T-helper 1 cell treated with Interleukin-12 subunit alpha and Interleukin-12 subunit beta and Interleukin-4 antibody, amounts not matched to agents 30 μg/mL and 1 μg/mL, for 36 hours (primary cell): ENCODE results near the gene GRM3.

ENCODE experiments used
- H3K27ac Mint-ChIP-seq: one replicate; pipeline ENCODE4 v1.8.0; 2021; ENCODE audit warnings: mild to moderate bottlenecking, mixed read lengths
- H3K27me3 Mint-ChIP-seq: one replicate; pipeline ENCODE4 v1.8.0; 2021; ENCODE audit warnings: low read depth, mixed read lengths
- H3K36me3 Mint-ChIP-seq: one replicate; pipeline ENCODE4 v1.8.0; 2021; ENCODE audit warnings: low read depth, mixed read lengths
- H3K4me1 Mint-ChIP-seq: one replicate; pipeline ENCODE4 v1.8.0; 2021; ENCODE audit warnings: low read depth, mixed read lengths
- H3K4me3 Mint-ChIP-seq: one replicate; pipeline ENCODE4 v1.8.0; 2021; ENCODE audit warnings: mild to moderate bottlenecking, moderate library complexity, mixed read lengths
- H3K9me3 Mint-ChIP-seq: one replicate; pipeline ENCODE4 v1.8.0; 2021; ENCODE audit warnings: mixed read lengths

GRM3 gene

DNA sequence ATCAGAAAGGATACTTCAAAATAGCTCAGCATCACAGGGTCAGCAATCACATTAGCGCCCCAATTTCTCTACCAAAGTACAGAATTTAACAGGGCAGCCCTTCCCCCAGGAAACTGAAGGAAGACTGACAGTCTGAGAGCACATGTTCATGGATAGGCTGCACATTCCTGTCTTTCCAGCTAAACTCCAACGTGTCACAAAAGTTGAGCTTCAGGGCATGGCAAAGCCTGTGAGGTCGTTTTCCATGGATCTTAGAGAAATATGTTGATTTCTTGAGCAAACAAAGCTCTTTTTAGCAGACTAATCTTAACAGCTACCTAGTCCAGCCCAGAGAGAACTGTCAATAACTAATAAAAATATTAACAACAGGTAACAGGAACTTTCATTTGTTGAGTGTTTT lies 207.9 kb downstream of the GRM3 start:
- Mint-ChIP-seq H3K27me3 (no peaks in the 10 kb centered on the region), H3K4me1 (no peaks in the 10 kb centered on the region), H3K36me3 (no peaks in the 10 kb centered on the region), H3K27ac (no peak overlapping the region), H3K9me3 (no peaks in the 10 kb centered on the region), H3K4me3 (no peak overlapping the region)

DNA sequence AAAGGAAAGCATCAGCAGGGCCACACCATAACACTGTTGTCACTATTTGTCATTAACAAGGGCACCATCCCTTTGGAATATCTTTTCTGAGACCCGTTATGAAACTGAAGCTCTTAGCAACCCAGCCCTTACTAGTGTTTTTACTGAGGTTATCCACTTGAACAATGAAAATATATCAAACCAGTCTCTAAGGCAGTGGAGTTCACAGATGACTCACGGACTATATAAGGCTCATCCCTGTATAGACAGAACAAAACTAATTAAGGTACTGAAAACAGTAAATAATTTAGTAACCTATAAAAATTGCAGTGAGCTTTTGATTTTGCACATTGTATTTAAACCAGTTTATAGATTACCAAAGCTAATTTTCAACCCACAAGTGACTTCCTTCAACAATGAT lies 219.7 kb downstream of the GRM3 start:
- Mint-ChIP-seq H3K9me3 (no peaks in the 10 kb centered on the region), H3K4me3 (no peak overlapping the region), H3K4me1 (no peaks in the 10 kb centered on the region), H3K27ac (no peak overlapping the region), H3K36me3 (no peaks in the 10 kb centered on the region), H3K27me3 (no peaks in the 10 kb centered on the region)

DNA sequence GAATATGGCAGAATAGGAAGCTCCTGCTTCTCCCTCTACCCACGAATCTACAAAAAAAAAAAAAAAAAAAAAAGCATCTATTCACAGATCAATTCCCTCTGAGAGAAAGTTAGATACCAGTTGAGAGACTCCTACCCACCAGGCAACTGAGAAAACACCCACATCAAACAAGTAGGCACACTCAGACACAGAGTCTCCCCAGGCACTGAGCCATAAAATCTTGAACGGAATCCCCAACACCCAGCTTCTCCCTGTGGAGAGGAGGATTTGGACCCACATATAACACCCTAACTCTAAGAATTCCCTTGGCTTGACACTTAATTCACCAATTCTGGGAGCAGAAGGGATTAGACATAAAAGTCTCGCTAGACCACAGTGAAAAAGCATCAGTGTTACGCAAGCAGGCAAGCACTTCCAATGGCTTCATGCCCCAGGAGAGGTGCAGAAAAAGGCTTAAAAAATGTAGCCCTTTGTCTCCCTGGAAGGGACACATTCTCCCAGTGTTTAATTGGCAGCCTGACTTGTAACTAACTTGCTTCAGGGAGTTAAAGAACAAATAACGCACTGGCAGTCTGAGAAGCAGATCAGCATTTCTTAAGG lies 223.6 kb downstream of the GRM3 start:
- H3K27me3 Mint-ChIP-seq, result no peaks in the 10 kb centered on the region
- no peaks in the 10 kb centered on the region for H3K9me3 Mint-ChIP-seq
- H3K4me3 Mint-ChIP-seq, result no peak overlapping the region
- H3K27ac Mint-ChIP-seq, result no peak overlapping the region
- H3K36me3 Mint-ChIP-seq, result no peaks in the 10 kb centered on the region
- H3K4me1 Mint-ChIP-seq, result no peaks in the 10 kb centered on the region

DNA sequence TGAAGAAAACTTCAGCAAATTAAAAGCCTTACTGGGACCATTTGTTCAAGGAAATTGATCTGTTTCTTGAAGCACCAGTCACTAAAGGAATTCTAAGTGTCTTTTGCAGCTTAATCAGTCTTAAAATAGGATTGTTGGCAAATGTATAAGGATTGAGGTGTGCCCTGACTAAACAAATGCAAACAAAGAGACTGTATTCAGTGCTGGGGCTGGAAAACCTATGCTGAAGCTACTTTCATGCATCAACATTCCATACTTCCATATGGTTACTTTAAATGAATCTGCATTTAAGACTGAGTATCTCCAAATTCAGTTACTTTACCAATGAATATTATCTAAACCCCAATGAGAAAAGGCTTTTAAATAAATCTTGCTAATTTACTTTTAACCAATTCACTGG lies 232.4 kb downstream of the GRM3 start:
- no peaks in the 10 kb centered on the region for H3K4me1 Mint-ChIP-seq
- no peak overlapping the region for H3K27ac Mint-ChIP-seq
- H3K9me3 Mint-ChIP-seq, result no peaks in the 10 kb centered on the region
- no peak overlapping the region for H3K4me3 Mint-ChIP-seq
- H3K36me3 Mint-ChIP-seq, result no peaks in the 10 kb centered on the region
- H3K27me3 Mint-ChIP-seq, result no peaks in the 10 kb centered on the region

DNA sequence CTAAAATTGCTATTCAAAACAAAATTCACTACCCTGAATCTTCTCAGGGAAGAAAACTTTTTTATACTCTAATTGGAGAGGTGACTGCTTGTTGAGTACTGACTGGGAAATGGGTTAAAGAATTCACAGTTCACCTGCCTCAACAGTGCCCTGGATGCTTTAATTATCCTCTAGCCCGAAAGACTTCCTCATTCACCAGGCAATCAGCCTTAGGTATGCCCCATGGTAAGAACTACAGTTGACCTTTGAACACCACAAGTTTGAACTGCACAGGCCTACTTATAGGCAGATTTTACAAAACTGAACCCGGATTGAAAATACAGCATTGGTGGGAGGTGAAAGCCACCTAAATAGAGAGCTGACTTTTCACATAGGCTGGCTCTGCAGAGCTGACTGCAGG lies 240.4 kb downstream of the GRM3 start:
- no peaks in the 10 kb centered on the region for H3K4me1 Mint-ChIP-seq
- no peaks in the 10 kb centered on the region for H3K27me3 Mint-ChIP-seq
- H3K27ac Mint-ChIP-seq, result no peak overlapping the region
- no peak overlapping the region for H3K4me3 Mint-ChIP-seq
- H3K36me3 Mint-ChIP-seq, result no peaks in the 10 kb centered on the region
- peaks cover 3% of the 10 kb centered on the region for H3K9me3 Mint-ChIP-seq

DNA sequence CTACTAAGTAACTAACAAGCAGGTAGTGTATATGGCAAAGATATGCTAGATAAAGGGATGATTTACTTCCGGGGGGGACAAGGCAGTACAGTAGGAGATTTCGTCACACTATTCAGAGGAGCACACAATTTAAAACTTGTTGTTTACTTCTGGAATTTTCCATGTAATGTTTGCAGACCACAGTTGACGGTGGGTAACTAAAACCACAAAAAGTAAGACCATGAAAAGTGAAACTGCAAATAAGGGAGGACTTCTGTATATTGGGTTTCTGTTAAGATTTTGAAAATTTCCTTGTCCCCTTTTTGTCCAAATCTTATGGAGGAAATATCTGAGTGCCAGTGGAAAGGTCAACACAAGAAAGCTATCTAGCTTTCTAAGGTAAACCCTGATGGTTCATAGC lies 245.8 kb downstream of the GRM3 start:
- no peaks in the 10 kb centered on the region for H3K36me3 Mint-ChIP-seq
- H3K4me1 Mint-ChIP-seq, result no peaks in the 10 kb centered on the region
- no peak overlapping the region for H3K4me3 Mint-ChIP-seq
- no peak overlapping the region for H3K27ac Mint-ChIP-seq
- H3K27me3 Mint-ChIP-seq, result no peaks in the 10 kb centered on the region
- peaks cover 3% of the 10 kb centered on the region for H3K9me3 Mint-ChIP-seq

DNA sequence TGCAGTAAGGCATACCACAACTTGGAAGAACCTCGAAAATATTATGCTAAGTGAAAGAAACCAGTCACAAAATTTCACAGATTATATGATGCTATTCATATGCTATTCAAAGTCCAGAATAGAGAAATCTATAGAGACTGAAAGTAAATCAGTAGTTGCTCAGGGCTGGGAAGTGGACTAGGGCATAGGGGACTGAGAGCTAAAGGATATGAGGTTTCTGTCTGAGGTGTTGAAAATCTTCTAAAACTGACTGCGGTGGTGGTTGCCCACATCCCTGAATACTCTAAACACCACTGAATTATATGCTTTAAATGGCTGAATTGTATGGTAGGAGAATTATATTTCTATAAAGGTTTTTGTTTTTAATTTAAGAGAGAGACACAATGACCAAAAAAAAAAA lies 254.5 kb downstream of the GRM3 start:
- Mint-ChIP-seq H3K27ac (no peak overlapping the region), H3K9me3 (no peaks in the 10 kb centered on the region), H3K36me3 (peaks cover 2% of the 10 kb centered on the region), H3K4me3 (no peak overlapping the region), H3K4me1 (no peaks in the 10 kb centered on the region), H3K27me3 (no peaks in the 10 kb centered on the region)

DNA sequence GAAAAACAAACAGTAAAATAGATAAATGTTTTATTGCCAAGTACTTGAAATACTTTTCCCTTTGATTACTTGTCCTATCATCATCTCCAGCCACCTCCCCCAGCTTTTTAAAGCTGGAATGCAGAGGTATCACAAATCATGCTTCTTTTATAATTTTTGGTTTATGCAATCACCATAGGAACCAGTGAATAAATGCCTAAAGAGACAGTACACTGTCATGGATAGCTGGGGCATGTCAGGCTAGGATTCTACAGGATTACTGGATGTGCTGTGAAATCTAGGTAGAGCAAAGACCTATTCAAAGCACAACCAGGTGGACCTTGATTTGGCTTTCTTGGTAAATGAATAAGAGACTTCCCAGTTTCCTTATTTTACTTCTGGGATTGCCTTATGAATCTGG lies 257.2 kb downstream of the GRM3 start:
- H3K9me3 Mint-ChIP-seq, result no peaks in the 10 kb centered on the region
- no peaks in the 10 kb centered on the region for H3K4me1 Mint-ChIP-seq
- no peak overlapping the region for H3K27ac Mint-ChIP-seq
- no peak overlapping the region for H3K4me3 Mint-ChIP-seq
- no peaks in the 10 kb centered on the region for H3K27me3 Mint-ChIP-seq
- H3K36me3 Mint-ChIP-seq, result peaks cover 2% of the 10 kb centered on the region

DNA sequence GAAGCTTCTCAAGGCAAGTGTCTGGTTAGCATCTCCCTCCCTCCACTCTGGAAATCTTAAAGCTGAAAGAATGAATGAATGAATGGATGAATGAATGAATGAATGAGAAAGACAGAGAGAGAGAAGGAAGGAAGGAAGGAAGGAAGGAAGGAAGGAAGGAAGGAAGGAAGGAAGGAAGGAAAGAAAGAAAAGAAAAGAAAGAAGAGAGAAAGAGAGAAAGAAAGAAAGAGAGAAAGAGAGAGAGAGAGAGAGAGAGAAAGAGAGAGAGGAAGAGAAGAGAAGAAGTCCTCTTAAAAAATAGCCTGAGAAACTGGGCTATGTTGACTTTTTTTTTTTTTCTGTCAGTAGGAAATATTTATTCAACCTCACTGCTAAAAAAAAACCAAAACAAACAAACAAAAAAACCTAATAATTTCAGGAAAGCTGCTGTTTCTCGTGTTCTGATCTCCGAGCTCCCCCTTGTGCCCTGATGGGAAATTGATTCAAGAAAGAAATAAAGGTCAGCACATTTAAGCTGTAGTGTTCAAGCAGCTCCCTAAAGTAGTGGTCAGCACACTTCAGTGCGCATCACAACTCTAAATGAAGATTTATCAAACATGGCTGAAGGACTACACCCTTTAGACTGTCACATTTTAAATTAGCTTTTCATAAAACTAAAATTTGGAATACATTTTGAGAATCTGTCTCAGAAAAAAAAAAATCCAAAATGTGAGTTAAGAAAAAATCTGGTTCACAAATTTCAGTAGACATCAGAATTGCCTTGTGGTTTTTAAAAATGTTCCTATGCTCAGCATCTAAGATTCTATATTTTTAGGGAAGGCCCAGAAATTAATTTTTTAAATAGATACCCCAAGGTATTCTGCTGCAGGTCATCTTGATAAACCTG lies 261.5 kb downstream of the GRM3 start:
- Mint-ChIP-seq H3K4me1 (no peaks in the 10 kb centered on the region), H3K36me3 (no peaks in the 10 kb centered on the region), H3K4me3 (no peak overlapping the region), H3K27ac (no peak overlapping the region), H3K9me3 (no peaks in the 10 kb centered on the region), H3K27me3 (no peaks in the 10 kb centered on the region)

DNA sequence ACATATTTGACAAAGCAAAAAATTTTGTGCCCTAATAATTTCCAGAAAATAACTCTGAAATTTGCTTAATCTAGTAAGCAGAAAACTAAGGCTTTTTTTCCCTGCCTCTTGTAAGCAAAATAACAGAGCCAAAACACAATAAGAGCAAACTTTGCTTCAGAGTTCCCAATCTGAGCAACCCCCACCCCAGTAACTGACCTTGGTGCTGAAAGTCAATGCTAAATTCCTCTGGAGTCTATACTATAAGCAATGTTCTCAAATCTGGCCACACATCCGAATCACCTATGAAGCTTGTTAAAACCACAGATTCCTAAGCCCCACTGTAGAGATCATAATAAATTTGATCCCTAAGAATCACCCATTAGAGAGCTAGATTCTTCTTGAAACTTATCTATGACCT lies 265.2 kb downstream of the GRM3 start:
- H3K27me3 Mint-ChIP-seq, result no peaks in the 10 kb centered on the region

DNA sequence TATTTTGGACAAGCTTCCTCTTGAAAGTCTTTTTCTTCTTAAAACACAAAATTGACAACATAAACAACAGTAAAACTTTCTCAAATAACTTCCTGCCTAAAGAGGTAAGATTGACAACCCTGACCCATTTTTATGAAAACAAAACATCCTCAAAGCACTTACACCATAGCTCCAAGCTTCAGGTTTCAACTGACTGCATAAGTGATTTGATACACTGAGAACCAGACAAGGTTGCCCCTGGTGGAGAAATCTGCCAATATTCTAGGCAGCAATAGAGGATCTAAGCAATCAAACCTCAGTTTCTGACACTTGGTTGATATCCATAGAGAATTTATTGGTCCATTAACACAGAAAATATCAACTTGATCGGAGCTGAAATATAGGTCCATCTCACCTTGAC lies 267.9 kb downstream of the GRM3 start:
- H3K27me3 Mint-ChIP-seq, result no peaks in the 10 kb centered on the region
- H3K27ac Mint-ChIP-seq, result no peak overlapping the region
- no peaks in the 10 kb centered on the region for H3K36me3 Mint-ChIP-seq
- no peaks in the 10 kb centered on the region for H3K9me3 Mint-ChIP-seq
- no peaks in the 10 kb centered on the region for H3K4me1 Mint-ChIP-seq
- no peak overlapping the region for H3K4me3 Mint-ChIP-seq

More for the DNA sequence above, 265.2 kb downstream of the GRM3 start:
- no peak overlapping the region for H3K4me3 Mint-ChIP-seq
- H3K9me3 Mint-ChIP-seq, result no peaks in the 10 kb centered on the region
- H3K36me3 Mint-ChIP-seq, result no peaks in the 10 kb centered on the region
- no peaks in the 10 kb centered on the region for H3K4me1 Mint-ChIP-seq
- no peak overlapping the region for H3K27ac Mint-ChIP-seq

DNA sequence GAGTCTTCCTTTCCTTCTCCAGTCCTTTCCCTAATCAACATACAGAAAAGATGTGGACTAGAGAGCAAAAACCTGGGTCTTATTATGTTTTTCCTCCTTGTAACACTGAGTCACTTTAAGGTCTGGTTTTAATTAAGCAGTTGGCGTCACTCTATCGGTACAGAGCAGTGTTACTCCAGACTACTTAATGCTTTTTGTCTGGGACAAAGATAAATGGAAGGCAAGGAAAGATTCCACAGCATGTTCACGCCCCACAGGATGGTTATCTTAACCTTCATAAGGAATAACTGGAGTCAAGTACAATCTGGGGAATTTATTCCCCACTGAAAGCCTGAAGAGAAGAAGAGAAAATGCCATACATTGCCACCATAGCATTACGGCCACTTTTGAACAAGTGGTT lies 270.0 kb downstream of the GRM3 start:
- Mint-ChIP-seq H3K9me3 (no peaks in the 10 kb centered on the region), H3K27me3 (no peaks in the 10 kb centered on the region), H3K4me1 (no peaks in the 10 kb centered on the region), H3K4me3 (no peak overlapping the region), H3K27ac (no peak overlapping the region), H3K36me3 (no peaks in the 10 kb centered on the region)
